C4-2B (cell line): ENCODE data around the gene OR4P4.

Source experiments
- CTCF ChIP-seq: fragments of 450-650 bp; conservative IDR thresholded peaks from 2 replicates; pipeline ENCODE4 v1.5.1; 2017; ENCODE audit warnings: mild to moderate bottlenecking
- ZFX ChIP-seq: fragments of 450-650 bp; IDR thresholded peaks from 2 replicates; pipeline ENCODE4 v1.6.1; 2017

GRCh38 chr11:55634813-55635212 lies at the start of gene OR4P4:
- TF ChIP-seq CTCF (no peak), ZFX (no peak)
